Gastroesophageal sphincter (tissue), 3 donors: ENCODE results near the gene DHRSX.

Source experiments
- CTCF ChIP-seq, 4 experiments: fragments of 200-600 bp in 2 of 4; fragments of 450-650 bp in 2 of 4; sonication (generic) in 1 of 4; IDR thresholded peaks; one replicate each; pipeline ENCODE4 v1.5.1; 2017 to 2019; ENCODE audit warnings: antibody characterized with exemption in 4 of 4, mild to moderate bottlenecking in 2 of 4, moderate library complexity in 2 of 4
- EP300 ChIP-seq: sonication (generic); formaldehyde crosslinking; IDR thresholded peaks from one replicate; pipeline ENCODE4 v1.6.1; 2017; ENCODE audit warnings: antibody characterized with exemption, mild to moderate bottlenecking
- POLR2A ChIP-seq, 2 donors: fragments of 450-650 bp; IDR thresholded peaks; one replicate each; pipeline ENCODE4 v1.6.1; 2017; ENCODE audit warnings: antibody characterized with exemption in 2 of 2, mild to moderate bottlenecking in 2 of 2, moderate library complexity in 1 of 2
- POLR2AphosphoS5 ChIP-seq: sonication (generic); formaldehyde crosslinking; IDR thresholded peaks from one replicate; pipeline ENCODE4 v1.6.1; 2017; ENCODE audit warnings: antibody characterized with exemption

- TF ChIP-seq CTCF (IDR thresholded peaks at IDR 0.05) (no peak), POLR2AphosphoS5 (no peak), POLR2A (IDR thresholded peaks at IDR 0.05) (no peak), EP300 (no peak)
Observed at GRCh38 chrX:2390754-2391153, 110.0 kb downstream of the DHRSX start.
